A549 treated with Mapracorat at 1 μM for 4 hours (cell line): ENCODE results near the gene MYL10. TPM values are rescaled to one million over a fixed set of nuclear protein-coding genes. Genes with fewer than 3 reads are reported as not detected.

ENCODE experiments used
- total RNA-seq: library from RNA; stranded (reverse); fragments of 200-300 nt; extraction: Qiagen RNA extraction; gene quantifications from 5 replicates; pipeline ENCODE4 v1.2.3, GENCODE V29; 2022

Gene MYL10
- not detected in 5 replicates for total RNA-seq

GRCh38 chr7:101629171-101629570, at the start of gene MYL10:
TSS of gene MYL10 (minus strand) at chr7:101629296. CDS start at chr7:101629118, 178 bp downstream.

Other genes with a start within 250 kb of the MYL10 start
- gene CUX1, start 188.3 kb upstream of the MYL10 start, total RNA-seq, result 40.1 to 47.1 TPM (median 45.9 TPM) in 5 replicates